Nephron progenitor cell (in vitro differentiated cells): ENCODE measurements around the gene KYAT1.

Experiments used
- DNase-seq: peaks from one replicate; pipeline ENCODE4 v3.0.0; 2021
- H3K27ac Mint-ChIP-seq: 2 replicates; pipeline ENCODE4 v1.8.0; 2021; ENCODE audit warnings: mild to moderate bottlenecking, moderate library complexity, mixed read lengths
- H3K27me3 Mint-ChIP-seq: 2 replicates; pipeline ENCODE4 v1.8.0; 2021; ENCODE audit warnings: mild to moderate bottlenecking, low read depth, mixed read lengths; ENCODE audit not compliant: poor library complexity
- H3K36me3 Mint-ChIP-seq: 2 replicates; pipeline ENCODE4 v1.8.0; 2021; ENCODE audit warnings: low read depth, mixed read lengths
- H3K4me1 Mint-ChIP-seq: 2 replicates; pipeline ENCODE4 v1.8.0; 2021; ENCODE audit warnings: mixed read lengths
- H3K4me3 Mint-ChIP-seq: 2 replicates; pipeline ENCODE4 v1.8.0; 2021; ENCODE audit warnings: mild to moderate bottlenecking, moderate library complexity, mixed read lengths
- H3K9me3 Mint-ChIP-seq: 2 replicates; pipeline ENCODE4 v1.8.0; 2021; ENCODE audit warnings: mild to moderate bottlenecking, moderate library complexity, mixed read lengths
- TF ChIP-seq, protein P1 (sequence below): fragments of 200-600 bp; sonication (generic); IDR thresholded peaks from 2 replicates; pipeline ENCODE4 v1.5.0; 2021; ENCODE audit warnings: antibody characterized with exemption

The KYAT1 gene

DNA sequence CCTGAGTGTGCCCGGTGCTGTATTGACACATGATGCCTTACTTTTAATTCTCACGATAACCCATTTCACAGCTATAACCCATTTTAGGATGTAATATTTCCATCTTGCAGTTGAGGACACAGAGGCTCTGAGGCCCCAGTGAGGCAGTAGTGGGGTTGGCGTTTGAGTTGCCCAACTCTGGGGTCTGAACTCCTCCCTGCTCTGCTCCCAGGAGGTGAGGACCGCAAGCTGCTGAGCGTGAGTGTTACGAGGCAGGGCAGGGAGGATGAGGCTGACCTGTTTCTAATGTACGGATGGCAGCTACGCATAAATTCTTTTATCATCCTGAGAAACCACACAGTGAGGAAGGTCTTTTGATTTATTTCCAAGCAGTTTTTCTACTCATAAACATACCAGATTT is 11.6 kb upstream of the KYAT1 start:
- no peaks in the 10 kb centered on the region for H3K9me3 Mint-ChIP-seq
- H3K36me3 Mint-ChIP-seq, result peaks cover 23% of the 10 kb centered on the region
- H3K4me1 Mint-ChIP-seq, result peaks cover 18% of the 10 kb centered on the region
- TF ChIP-seq, protein P1, sequence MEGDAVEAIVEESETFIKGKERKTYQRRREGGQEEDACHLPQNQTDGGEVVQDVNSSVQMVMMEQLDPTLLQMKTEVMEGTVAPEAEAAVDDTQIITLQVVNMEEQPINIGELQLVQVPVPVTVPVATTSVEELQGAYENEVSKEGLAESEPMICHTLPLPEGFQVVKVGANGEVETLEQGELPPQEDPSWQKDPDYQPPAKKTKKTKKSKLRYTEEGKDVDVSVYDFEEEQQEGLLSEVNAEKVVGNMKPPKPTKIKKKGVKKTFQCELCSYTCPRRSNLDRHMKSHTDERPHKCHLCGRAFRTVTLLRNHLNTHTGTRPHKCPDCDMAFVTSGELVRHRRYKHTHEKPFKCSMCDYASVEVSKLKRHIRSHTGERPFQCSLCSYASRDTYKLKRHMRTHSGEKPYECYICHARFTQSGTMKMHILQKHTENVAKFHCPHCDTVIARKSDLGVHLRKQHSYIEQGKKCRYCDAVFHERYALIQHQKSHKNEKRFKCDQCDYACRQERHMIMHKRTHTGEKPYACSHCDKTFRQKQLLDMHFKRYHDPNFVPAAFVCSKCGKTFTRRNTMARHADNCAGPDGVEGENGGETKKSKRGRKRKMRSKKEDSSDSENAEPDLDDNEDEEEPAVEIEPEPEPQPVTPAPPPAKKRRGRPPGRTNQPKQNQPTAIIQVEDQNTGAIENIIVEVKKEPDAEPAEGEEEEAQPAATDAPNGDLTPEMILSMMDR, result no peak
- peaks cover 4% of the 10 kb centered on the region for H3K27me3 Mint-ChIP-seq
- H3K4me3 Mint-ChIP-seq, result no peak overlapping the region
- DNase-seq, result no peak
- H3K27ac Mint-ChIP-seq, result no peak overlapping the region

DNA sequence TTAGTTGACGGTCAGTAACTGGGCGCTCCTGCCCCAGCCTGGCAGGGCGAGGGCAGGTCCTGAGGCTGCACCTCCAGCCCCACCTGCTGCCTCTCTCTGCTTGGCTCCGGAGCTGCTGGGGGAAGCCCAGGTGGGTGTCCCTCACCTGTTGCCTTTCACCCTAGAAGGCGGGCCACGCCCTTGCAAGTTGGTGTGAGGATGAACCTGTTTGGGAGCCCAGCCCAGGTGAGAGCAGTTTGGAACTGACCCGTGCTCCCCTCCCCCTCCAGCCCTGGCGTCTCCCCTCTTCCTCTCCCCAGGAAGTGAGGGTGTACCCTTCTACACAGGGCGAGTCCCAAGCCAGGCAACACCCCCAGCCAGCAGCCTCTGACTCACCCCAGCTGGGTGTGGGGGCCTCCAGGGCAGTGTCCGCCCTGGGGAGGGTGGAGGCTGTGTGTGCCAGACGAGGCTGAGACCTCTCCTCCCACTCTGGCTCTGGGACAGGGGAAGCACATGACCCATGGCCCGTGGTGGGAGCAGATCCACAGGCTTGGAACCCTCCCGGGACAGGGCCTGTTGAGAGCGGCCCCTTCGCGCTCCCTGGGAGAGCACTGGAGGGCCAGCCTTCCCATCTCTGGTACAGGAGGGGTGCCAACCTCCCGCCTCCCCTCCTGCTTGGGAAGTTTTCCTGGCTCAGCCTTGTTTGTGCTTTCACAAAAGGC is 10.6 kb upstream of the KYAT1 start:
- H3K27me3 Mint-ChIP-seq, result peaks cover 4% of the 10 kb centered on the region
- H3K36me3 Mint-ChIP-seq, result peaks cover 33% of the 10 kb centered on the region
- H3K4me3 Mint-ChIP-seq, result no peak overlapping the region
- H3K9me3 Mint-ChIP-seq, result no peaks in the 10 kb centered on the region
- no peak for DNase-seq
- TF ChIP-seq, protein P1, result no peak
- H3K4me1 Mint-ChIP-seq, result peaks cover 22% of the 10 kb centered on the region
- peak overlapping the region; percentile 25 for H3K27ac Mint-ChIP-seq

DNA sequence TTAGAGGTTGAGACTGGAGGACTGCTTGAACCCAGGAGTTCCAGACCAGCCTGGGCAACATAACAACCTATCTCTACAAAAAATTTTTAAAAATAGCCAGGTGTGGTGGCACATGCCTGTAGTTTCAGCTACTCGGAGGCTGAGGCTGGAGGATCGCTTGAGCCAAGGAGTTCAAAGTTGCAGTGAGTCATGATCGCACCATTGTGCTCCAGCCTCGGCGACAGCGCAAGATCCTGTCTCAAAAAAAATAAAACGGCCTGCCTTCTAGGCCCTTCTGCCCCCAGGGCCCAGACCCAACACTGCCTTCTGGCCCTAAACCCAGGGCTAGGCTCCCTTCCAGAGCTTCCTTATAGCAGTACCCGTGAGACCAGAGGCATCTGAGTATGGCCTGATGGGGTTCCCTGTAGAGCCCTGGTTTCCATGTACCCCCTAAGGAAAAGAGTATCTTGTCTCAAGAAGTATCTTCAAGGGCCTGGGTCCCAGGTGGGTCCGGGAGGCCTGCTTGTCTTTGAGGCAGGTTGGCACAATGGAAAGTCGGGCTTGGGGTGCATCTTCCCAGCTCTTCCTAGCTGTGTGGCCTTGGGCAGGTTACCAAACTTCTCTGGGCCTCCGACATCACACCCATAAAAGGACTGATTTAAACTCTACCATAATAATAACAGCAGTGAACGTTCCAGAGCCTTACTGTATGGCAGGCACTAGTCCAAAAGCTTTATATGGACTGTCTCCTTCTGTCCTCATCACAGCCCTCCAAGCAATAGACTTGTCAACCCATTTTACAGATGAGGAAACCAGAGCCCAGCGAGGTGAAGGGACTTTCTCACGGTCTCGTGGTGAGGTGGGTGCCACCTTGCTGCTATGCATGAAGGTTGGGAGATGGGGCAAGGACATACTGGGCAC is 9.8 kb upstream of the KYAT1 start:
- no peaks in the 10 kb centered on the region for H3K9me3 Mint-ChIP-seq
- TF ChIP-seq, protein P1, result no peak
- peaks cover 23% of the 10 kb centered on the region for H3K4me1 Mint-ChIP-seq
- H3K36me3 Mint-ChIP-seq, result peaks cover 32% of the 10 kb centered on the region
- H3K4me3 Mint-ChIP-seq, result no peak overlapping the region
- no peak for DNase-seq
- no peak overlapping the region for H3K27ac Mint-ChIP-seq
- H3K27me3 Mint-ChIP-seq, result peaks cover 4% of the 10 kb centered on the region

- Mint-ChIP-seq H3K36me3 (peaks cover 36% of the 10 kb centered on the region), H3K4me1 (peaks cover 45% of the 10 kb centered on the region), H3K4me3 (no peak overlapping the region), H3K27me3 (peaks cover 4% of the 10 kb centered on the region), H3K27ac (peak overlapping the region; percentile 80), H3K9me3 (no peaks in the 10 kb centered on the region)
- DNase-seq, result peak; percentile 29
- TF ChIP-seq, protein P1, result no peak
Observed at GRCh38 chr9:128887914-128888350, 6.2 kb upstream of the KYAT1 start.

- H3K4me3 Mint-ChIP-seq, result no peak overlapping the region
- TF ChIP-seq, protein P1, result no peak
- peaks cover 36% of the 10 kb centered on the region for H3K36me3 Mint-ChIP-seq
- no peak for DNase-seq
- no peak overlapping the region for H3K27ac Mint-ChIP-seq
- peaks cover 49% of the 10 kb centered on the region for H3K4me1 Mint-ChIP-seq
- no peaks in the 10 kb centered on the region for H3K9me3 Mint-ChIP-seq
- H3K27me3 Mint-ChIP-seq, result peaks cover 4% of the 10 kb centered on the region
Observed at GRCh38 chr9:128887049-128887448, 5.3 kb upstream of the KYAT1 start.
